ENCODE data around the gene CD68.

DNA sequence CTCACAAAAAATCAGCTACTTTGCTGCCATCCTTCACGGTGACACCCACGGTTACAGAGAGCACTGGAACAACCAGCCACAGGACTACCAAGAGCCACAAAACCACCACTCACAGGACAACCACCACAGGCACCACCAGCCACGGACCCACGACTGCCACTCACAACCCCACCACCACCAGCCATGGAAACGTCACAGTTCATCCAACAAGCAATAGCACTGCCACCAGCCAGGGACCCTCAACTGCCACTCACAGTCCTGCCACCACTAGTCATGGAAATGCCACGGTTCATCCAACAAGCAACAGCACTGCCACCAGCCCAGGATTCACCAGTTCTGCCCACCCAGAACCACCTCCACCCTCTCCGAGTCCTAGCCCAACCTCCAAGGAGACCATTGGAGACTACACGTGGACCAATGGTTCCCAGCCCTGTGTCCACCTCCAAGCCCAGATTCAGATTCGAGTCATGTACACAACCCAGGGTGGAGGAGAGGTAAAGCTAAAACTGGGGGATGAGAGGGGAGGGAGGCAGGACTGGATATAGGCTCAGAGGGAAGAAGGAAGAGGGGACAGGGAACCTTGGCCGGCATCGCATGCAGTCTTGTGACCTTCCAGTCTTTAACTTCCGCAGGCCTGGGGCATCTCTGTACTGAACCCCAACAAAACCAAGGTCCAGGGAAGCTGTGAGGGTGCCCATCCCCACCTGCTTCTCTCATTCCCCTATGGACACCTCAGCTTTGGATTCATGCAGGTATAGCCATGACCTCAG, 581 bp downstream of the CD68 start:
- TF ChIP-seq POLR2AphosphoS5 (IDR thresholded peaks at IDR 0.05; ENCODE audit: low read depth, low read length) (no peak), SIN3A (IDR thresholded peaks at IDR 0.05; ENCODE audit: borderline replicate concordance, insufficient read depth, low read length) (no peak)

All from PFSK-1 (cell line).